GM12801 (cell line): ENCODE results near the gene RFTN2.

Experiments
- TF ChIP-seq, protein P1 (sequence below): IDR thresholded peaks from one replicate; pipeline ENCODE4 v1.5.1; 2011; ENCODE audit warnings: control low read depth; ENCODE audit not compliant: insufficient read length; ENCODE audit errors: extremely low read depth

RFTN2 gene

GRCh38 chr2:197675711-197676188 lies 363 bp upstream of the RFTN2 start:
- TF ChIP-seq, protein P1, sequence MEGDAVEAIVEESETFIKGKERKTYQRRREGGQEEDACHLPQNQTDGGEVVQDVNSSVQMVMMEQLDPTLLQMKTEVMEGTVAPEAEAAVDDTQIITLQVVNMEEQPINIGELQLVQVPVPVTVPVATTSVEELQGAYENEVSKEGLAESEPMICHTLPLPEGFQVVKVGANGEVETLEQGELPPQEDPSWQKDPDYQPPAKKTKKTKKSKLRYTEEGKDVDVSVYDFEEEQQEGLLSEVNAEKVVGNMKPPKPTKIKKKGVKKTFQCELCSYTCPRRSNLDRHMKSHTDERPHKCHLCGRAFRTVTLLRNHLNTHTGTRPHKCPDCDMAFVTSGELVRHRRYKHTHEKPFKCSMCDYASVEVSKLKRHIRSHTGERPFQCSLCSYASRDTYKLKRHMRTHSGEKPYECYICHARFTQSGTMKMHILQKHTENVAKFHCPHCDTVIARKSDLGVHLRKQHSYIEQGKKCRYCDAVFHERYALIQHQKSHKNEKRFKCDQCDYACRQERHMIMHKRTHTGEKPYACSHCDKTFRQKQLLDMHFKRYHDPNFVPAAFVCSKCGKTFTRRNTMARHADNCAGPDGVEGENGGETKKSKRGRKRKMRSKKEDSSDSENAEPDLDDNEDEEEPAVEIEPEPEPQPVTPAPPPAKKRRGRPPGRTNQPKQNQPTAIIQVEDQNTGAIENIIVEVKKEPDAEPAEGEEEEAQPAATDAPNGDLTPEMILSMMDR: no peak

DNA sequence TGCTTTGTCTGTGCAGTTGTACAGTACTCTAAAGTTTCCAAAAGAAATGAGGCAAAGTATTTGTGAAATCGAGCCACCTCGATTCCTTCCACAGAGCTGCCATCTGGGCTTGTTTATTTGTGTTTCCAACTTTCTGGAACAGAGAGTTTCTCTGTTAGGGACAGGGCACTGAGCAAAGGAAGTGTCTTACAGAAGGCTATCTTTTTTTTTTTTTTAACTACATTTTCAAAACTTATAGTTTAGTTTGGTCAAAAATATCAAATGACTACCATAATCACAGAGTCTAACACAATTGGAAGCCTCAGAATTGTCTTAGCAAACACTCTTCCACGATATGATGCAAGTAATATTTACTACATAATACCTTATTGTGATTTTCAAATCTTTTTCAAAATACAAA lies 796 bp downstream of the RFTN2 start:
- TF ChIP-seq, protein P1: no peak

GRCh38 chr2:197674060-197674459 lies 1.3 kb downstream of the RFTN2 start:
- TF ChIP-seq, protein P1: no peak

DNA sequence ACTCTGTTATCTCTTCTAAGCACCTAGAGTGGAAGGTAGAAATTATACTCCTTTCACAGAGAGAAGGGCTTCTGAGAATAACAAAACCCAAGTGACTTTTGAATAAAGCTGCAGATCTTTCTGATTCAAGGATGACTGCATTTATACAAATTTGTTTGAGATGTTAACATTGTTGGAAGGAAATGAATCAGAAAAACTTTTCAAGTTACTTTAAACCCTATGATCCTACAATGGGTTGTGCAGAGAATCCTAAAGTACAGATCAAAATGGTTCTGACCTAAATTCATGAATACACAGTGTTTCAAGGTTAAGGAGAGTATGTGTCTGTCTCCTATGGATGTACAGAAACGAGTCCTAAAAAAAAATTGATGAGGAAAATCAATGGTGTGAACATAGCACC lies 1.8 kb downstream of the RFTN2 start:
- TF ChIP-seq, protein P1: no peak

- TF ChIP-seq, protein P1: no peak
Observed at GRCh38 chr2:197673106-197673505, 2.3 kb downstream of the RFTN2 start.

- TF ChIP-seq, protein P1: no peak
Observed at GRCh38 chr2:197672371-197672893, 3.0 kb downstream of the RFTN2 start.

GRCh38 chr2:197669077-197669476 lies 6.3 kb downstream of the RFTN2 start:
- TF ChIP-seq, protein P1: no peak
